ENCODE measurements around the gene CCSER1. TPM values are rescaled to one million over a fixed set of nuclear protein-coding genes. Genes with fewer than 3 reads are reported as not detected.
A peak's percentile ranks its signal among the peaks of the same experiment; 100 is the strongest.
"Not testable (repeated sequence)": the region's sequence is repeated elsewhere in the genome, so short reads cannot be mapped to it uniquely, and the experiment has no call there.

Gene CCSER1
- total RNA-seq, 1 donor from 2014 or later = 1.1 TPM

DNA sequence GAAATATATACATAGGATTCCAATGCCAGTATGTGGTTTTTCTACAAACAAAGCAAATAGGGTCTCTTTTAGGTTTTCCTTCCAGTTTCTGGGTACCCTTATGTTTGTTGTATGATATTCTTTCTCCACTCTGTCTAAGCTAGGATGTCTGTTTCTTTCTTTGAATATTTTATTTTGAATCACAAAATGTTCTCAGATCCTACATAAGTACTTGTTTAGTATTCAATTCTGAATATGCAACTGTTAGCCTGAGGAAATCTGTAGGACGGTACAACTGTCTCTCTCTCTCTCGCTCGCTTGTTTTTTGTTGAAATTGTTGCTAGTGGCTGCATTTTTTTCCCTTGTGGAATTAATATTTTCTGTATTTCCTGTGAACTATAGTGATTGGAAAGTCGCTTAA, 163.2 kb downstream of the CCSER1 start:
- no peak for DNase-seq (ENCODE audit: low read depth, low spot score)

DNA sequence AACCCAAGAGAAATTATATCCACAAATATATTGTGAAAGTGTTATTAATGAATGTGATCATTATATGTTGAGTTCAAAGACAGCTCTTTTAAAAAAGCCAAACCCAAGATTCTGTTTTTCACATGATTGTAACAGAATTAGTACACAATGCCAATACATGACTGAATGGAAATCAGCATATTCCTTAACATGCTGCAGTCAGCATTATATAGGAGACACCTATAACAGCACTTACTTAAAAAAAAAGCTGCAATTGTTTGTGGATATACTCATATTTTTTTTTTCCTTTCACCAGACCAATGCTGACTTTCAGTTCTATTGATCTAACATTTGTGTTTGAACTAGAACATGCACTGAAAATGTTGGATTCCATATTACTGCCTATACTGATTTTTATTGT, 165.2 kb downstream of the CCSER1 start:
- no peak for DNase-seq (ENCODE audit: low read depth, low spot score)

DNA sequence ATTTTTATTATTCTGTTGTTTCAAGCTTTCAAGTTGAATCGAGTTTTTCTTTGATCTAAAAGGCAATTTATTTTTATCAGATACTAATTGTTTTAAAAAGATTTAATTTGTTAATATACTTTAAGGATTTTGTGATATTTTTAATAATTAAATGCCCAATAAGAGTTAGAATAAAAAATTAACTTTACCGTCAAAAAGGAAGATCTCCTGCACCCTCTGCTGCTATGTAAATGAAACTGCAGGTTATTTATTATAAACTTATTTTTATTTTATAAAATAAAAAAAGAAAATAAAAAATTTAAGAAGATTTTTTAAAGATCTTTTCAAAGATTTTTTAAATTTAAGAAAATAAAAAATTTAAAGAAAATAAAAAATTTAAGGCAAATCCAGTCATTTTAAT, 166.1 kb downstream of the CCSER1 start:
- DNase-seq (ENCODE audit: low read depth, low spot score) = no peak

- DNase-seq (ENCODE audit: low read depth, low spot score) = no peak
Measured at GRCh38 chr4:90299373-90299772, 172.2 kb downstream of the CCSER1 start.

DNA sequence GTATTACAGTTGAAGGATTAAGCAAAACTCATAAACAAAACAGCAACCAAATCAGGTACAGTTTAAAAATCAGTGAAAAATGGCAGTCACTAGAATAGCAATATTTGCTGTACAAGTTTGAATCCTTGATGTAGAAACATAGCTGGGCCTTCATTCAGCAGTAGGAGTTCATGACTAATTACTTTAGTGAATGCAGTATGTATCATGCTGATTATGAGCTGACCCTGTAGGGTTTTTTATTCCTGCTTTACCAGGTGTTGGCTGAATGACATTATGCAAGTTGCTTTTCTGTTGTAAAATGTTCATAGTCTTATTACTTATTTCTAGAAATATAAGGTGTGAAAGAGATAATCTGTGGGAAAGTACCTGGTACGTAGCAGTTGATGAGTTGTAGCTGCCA, 179.6 kb downstream of the CCSER1 start:
- no peak for DNase-seq (ENCODE audit: low read depth, low spot score)

GRCh38 chr4:90317140-90317539, 189.9 kb downstream of the CCSER1 start:
- not testable (repeated sequence) for DNase-seq (ENCODE audit: low read depth, low spot score)

- DNase-seq (ENCODE audit: low read depth, low spot score) = peak; percentile 30
Measured at GRCh38 chr4:90317785-90318184, 190.6 kb downstream of the CCSER1 start.

GRCh38 chr4:90318193-90318592, 191.0 kb downstream of the CCSER1 start:
- DNase-seq (ENCODE audit: low read depth, low spot score) = no peak

- no peak for DNase-seq (ENCODE audit: low read depth, low spot score)
Measured at GRCh38 chr4:90328558-90328957, 201.4 kb downstream of the CCSER1 start.

DNA sequence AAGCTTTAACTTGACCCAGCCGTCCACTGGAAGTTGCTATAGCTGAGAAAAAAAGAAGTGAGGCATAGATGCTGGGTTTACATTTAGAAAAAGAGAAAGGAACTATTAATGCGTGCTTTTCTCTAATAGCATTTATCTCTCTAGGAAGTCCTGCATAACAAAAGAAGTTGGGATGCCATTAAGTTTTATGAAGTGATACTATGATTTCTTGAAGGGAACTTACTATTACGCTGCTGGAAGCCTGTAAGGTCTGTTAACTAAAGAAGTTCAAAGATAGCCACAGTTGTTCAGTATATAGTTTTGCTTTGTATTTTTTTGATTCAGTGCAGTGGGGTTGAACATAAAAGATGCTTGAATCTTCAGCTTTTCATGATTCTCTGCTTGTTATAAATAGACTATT, 203.4 kb downstream of the CCSER1 start:
- no peak for DNase-seq (ENCODE audit: low read depth, low spot score)

GRCh38 chr4:90345549-90346215, 218.5 kb downstream of the CCSER1 start:
- DNase-seq (ENCODE audit: low read depth, low spot score) = no peak

GRCh38 chr4:90349636-90350035, 222.4 kb downstream of the CCSER1 start:
- no peak for DNase-seq (ENCODE audit: low read depth, low spot score)

DNA sequence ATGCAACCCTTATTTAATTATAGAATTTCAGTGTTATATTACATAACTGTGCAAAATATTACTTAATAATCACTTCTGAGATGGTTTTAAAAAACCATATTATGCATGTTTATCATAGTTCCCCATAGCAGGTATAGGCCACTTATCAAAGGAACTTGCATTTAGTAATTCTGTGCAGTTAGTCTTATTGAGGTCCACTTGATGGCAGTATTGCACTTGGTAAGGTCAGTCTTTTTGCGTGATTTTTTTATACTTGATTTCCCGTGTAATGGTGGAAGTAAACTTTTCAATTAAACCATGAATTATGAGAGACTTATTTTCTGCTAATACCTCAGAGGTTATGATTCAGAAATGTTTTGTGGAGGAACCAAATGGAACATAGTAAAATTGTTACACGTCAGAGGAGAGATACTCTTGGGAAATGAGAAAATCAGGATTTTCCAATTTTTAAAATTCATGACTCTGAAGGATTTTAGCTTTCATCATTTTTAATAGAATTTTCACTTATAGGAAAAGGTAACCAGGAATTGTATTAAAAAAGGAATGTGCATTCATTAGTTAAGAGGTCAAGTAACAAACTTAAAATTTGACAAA, 230.0 kb downstream of the CCSER1 start:
- peak; percentile 33 for DNase-seq (ENCODE audit: low read depth, low spot score)

DNA sequence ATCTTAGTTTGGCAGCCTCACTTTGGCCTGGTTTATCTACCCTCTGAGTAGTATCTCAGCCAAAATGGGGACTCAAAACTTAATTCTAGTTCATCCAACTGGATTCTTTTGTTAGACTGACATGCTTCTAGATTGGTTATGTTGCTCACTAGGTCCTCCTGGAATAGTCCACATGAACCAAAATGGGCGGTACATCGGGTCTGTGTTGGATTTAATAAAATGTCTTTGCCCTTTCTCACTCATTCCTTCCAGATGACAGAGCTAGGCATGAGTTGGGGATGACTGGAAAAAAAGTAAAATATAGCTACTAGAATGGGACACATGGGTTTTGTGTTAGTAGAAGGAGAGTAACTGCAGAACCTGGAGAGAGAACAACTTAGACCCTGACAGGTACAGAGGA, 247.9 kb downstream of the CCSER1 start:
- no peak for DNase-seq (ENCODE audit: low read depth, low spot score)

- DNase-seq (ENCODE audit: low read depth, low spot score) = no peak
Measured at GRCh38 chr4:90393215-90393614, 266.0 kb downstream of the CCSER1 start.

DNA sequence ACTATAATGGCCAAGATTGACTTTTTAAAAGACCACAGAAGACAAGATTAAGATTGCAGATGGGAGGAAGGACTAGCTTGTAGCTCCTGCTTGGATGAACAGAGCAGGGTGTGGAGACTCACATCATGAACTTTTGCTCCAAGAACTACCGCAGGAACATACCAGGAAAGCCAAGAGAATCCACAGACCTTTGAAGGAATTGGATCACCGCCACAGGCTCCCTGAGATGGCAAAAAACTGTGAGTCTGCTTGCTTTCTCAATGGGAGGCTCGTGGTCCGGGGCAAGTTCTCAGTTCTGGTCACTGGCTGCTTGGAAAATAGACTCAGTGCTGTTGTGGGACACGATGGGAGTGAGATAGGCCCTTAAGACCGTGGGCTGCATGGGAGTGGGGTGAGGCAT, 276.6 kb downstream of the CCSER1 start:
- no peak for DNase-seq (ENCODE audit: low read depth, low spot score)

GRCh38 chr4:90407897-90408296, 280.7 kb downstream of the CCSER1 start:
- not testable (repeated sequence) for DNase-seq (ENCODE audit: low read depth, low spot score)

GRCh38 chr4:90412786-90413185, 285.6 kb downstream of the CCSER1 start:
- not testable (repeated sequence) for DNase-seq (ENCODE audit: low read depth, low spot score)

- no peak for DNase-seq (ENCODE audit: low read depth, low spot score)
Measured at GRCh38 chr4:90415116-90415515, 287.9 kb downstream of the CCSER1 start.

GRCh38 chr4:90419124-90419711, 292.0 kb downstream of the CCSER1 start:
- DNase-seq (ENCODE audit: low read depth, low spot score) = peak; percentile 19

DNA sequence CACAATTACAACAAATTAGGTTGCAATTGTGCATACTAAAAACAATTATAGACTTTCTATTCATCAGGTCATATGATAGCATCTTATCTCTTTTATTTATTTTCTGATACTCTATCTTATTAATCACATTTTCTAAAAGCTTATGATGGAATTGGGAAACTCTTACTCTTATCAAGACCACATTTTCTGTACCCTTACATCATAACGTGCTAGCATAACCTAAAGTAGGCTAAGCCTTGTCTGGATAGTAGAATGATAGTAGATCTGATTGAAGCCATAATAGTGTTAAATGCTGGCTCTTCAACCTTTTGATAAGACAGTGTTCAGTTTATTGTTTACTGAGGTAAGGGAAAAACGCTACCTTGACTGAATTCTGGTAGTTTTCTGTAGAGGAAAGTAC, 294.0 kb downstream of the CCSER1 start:
- no peak for DNase-seq (ENCODE audit: low read depth, low spot score)

GRCh38 chr4:90425893-90426292, 298.7 kb downstream of the CCSER1 start:
- no peak for DNase-seq (ENCODE audit: low read depth, low spot score)

DNA sequence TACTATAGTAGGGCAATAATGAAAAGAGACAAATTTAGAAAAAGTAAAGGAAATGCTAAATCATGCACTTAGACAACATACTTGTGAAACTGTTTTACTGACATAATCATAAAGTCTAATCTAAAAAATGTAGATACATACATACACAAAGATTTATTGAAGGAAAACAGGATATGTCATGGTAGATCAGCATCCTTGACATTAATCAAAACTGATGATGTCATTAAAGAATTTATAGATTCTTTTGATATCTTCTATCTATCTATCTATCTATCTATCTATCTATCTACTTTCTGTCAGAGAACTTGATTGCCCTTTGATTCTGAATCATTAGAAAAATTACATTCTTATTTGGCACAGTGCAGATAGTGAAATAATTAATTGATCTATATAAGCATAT, 311.3 kb downstream of the CCSER1 start:
- DNase-seq (ENCODE audit: low read depth, low spot score) = no peak
